OCI-LY1 (cell line): Measurements from ENCODE around the gene COL23A1.

ENCODE experiments used
- H2AFZ ChIP-seq: fragments of 200-600 bp; sonication (generic), shearing (Covaris generic); 2 replicates; pipeline ENCODE4 v1.6.0; 2014; ENCODE audit warnings: antibody characterized with exemption, mild to moderate bottlenecking, low read length
- H3F3A ChIP-seq: fragments of 200-600 bp; sonication (generic), shearing (Covaris generic); 2 replicates; pipeline ENCODE4 v1.6.0; 2014; ENCODE audit warnings: mild to moderate bottlenecking, antibody characterized with exemption, low read length, moderate library complexity; ENCODE audit not compliant: insufficient read depth
- H3K27ac ChIP-seq: fragments of 200-600 bp; sonication (generic); 2 replicates; pipeline ENCODE4 v1.5.1; 2014; ENCODE audit warnings: low read length, mixed run types, mild to moderate bottlenecking, low read depth; ENCODE audit not compliant: poor library complexity, severe bottlenecking
- H3K27me3 ChIP-seq: fragments of 200-600 bp; sonication (generic); 2 replicates; pipeline ENCODE4 v1.6.0; 2014; ENCODE audit warnings: antibody characterized with exemption, mild to moderate bottlenecking, low read length, moderate library complexity; ENCODE audit not compliant: insufficient read depth
- H3K36me3 ChIP-seq: fragments of 200-600 bp; sonication (generic); 2 replicates; pipeline ENCODE4 v1.6.1; 2014; ENCODE audit warnings: mild to moderate bottlenecking, antibody characterized with exemption, low read length, moderate library complexity, mixed read lengths; ENCODE audit not compliant: insufficient read depth
- H3K4me1 ChIP-seq: fragments of 200-600 bp; sonication (generic); 2 replicates; pipeline ENCODE4 v1.5.1; 2014; ENCODE audit warnings: mild to moderate bottlenecking, low read length, moderate library complexity; ENCODE audit not compliant: insufficient read depth, severe bottlenecking
- H3K4me2 ChIP-seq: fragments of 200-600 bp; sonication (generic), shearing (Covaris generic); 2 replicates; pipeline ENCODE4 v1.6.1; 2014; ENCODE audit warnings: low read length
- H3K4me3 ChIP-seq: fragments of 200-600 bp; sonication (generic); 2 replicates; pipeline ENCODE4 v1.5.1; 2014; ENCODE audit warnings: low read length, low read depth, mild to moderate bottlenecking, mixed read lengths; ENCODE audit not compliant: poor library complexity, severe bottlenecking
- H3K79me2 ChIP-seq: fragments of 200-600 bp; shearing (Covaris generic); 2 replicates; pipeline ENCODE4 v1.6.1; 2016; ENCODE audit warnings: mixed run types, low read length, mixed read lengths; ENCODE audit not compliant: insufficient read depth
- H3K9ac ChIP-seq: fragments of 200-600 bp; sonication (generic), shearing (Covaris generic); 2 replicates; pipeline ENCODE4 v1.6.1; 2014; ENCODE audit warnings: mild to moderate bottlenecking, low read length, mixed read lengths
- H3K9me2 ChIP-seq: fragments of 200-600 bp; sonication (generic), shearing (Covaris generic); 2 replicates; pipeline ENCODE4 v1.6.1; 2014; ENCODE audit warnings: low read depth, mild to moderate bottlenecking, low read length, mixed read lengths
- H3K9me3 ChIP-seq: fragments of 200-600 bp; shearing (Covaris generic); 2 replicates; pipeline ENCODE4 v1.6.1; 2014; ENCODE audit warnings: low read length, mixed read lengths
- H4K20me1 ChIP-seq: fragments of 200-600 bp; sonication (generic), shearing (Covaris generic); 2 replicates; pipeline ENCODE4 v1.6.0; 2016; ENCODE audit warnings: mild to moderate bottlenecking, low read length; ENCODE audit not compliant: insufficient read depth
- CTCF ChIP-seq: fragments of 200-600 bp; sonication (generic), shearing (Covaris generic); IDR thresholded peaks from 2 replicates; pipeline ENCODE4 v1.5.1; 2017; ENCODE audit warnings: mild to moderate bottlenecking, antibody characterized with exemption, low read length, moderate library complexity, mixed read lengths
- EZH2 ChIP-seq: fragments of 200-600 bp; sonication (generic), shearing (Covaris generic); IDR thresholded peaks from 2 replicates; pipeline ENCODE4 v1.8.0; 2017; ENCODE audit warnings: borderline replicate concordance, mixed run types, mild to moderate bottlenecking, antibody characterized with exemption, low read length, moderate library complexity, mixed read lengths

Gene COL23A1

GRCh38 chr5:178537467-178538371, 52.5 kb downstream of the COL23A1 start:
- no peaks in the 10 kb centered on the region for H3K4me1 ChIP-seq
- H3K79me2 ChIP-seq, result no peaks in the 10 kb centered on the region
- no peaks in the 10 kb centered on the region for H3K9me3 ChIP-seq
- H3K4me3 ChIP-seq, result no peak overlapping the region
- no peaks in the 10 kb centered on the region for H3K9me2 ChIP-seq
- H3K27me3 ChIP-seq, result no peaks in the 10 kb centered on the region
- no peaks in the 10 kb centered on the region for H4K20me1 ChIP-seq
- no peaks in the 10 kb centered on the region for H3K36me3 ChIP-seq
- H3K27ac ChIP-seq, result no peak overlapping the region
- no peak overlapping the region for H3K9ac ChIP-seq
- H3K4me2 ChIP-seq, result no peak overlapping the region
- H3F3A ChIP-seq, result no peaks in the 10 kb centered on the region
- TF ChIP-seq EZH2, result no peak
- H2AFZ ChIP-seq, result no peak overlapping the region

GRCh38 chr5:178536541-178537466, 53.4 kb downstream of the COL23A1 start:
- Histone ChIP-seq H3K9ac (no peak overlapping the region), H4K20me1 (no peaks in the 10 kb centered on the region), H3K79me2 (no peaks in the 10 kb centered on the region), H3K4me1 (no peaks in the 10 kb centered on the region), H3K27ac (no peak overlapping the region), H3K9me3 (no peaks in the 10 kb centered on the region), H3K9me2 (no peaks in the 10 kb centered on the region), H3K27me3 (no peaks in the 10 kb centered on the region), H2AFZ (no peak overlapping the region), H3K4me2 (no peak overlapping the region), H3F3A (no peaks in the 10 kb centered on the region), H3K4me3 (no peak overlapping the region), H3K36me3 (no peaks in the 10 kb centered on the region)
- no peak for TF ChIP-seq CTCF
- no peak for TF ChIP-seq EZH2

- Histone ChIP-seq H3K9me2 (no peaks in the 10 kb centered on the region), H3K9me3 (no peaks in the 10 kb centered on the region), H3K4me1 (no peaks in the 10 kb centered on the region)
These were observed 54.7 kb downstream of the COL23A1 start for GRCh38 chr5:178535299-178536175.

More at GRCh38 chr5:178535299-178536175, 54.7 kb downstream of the COL23A1 start:
- no peaks in the 10 kb centered on the region for H3F3A ChIP-seq
- no peaks in the 10 kb centered on the region for H3K79me2 ChIP-seq
- no peaks in the 10 kb centered on the region for H3K36me3 ChIP-seq
- no peaks in the 10 kb centered on the region for H3K27me3 ChIP-seq
- H3K27ac ChIP-seq, result no peak overlapping the region
- H3K4me2 ChIP-seq, result no peak overlapping the region
- H3K4me3 ChIP-seq, result no peak overlapping the region
- no peak overlapping the region for H3K9ac ChIP-seq
- no peak overlapping the region for H2AFZ ChIP-seq
- H4K20me1 ChIP-seq, result no peaks in the 10 kb centered on the region
- TF ChIP-seq EZH2 (no peak), CTCF (no peak)
